ENCODE data around the gene BAAT.
"Not testable (repeated sequence)": the region's sequence is repeated elsewhere in the genome, so short reads cannot be mapped to it uniquely, and the experiment has no call there.

Gene BAAT

DNA sequence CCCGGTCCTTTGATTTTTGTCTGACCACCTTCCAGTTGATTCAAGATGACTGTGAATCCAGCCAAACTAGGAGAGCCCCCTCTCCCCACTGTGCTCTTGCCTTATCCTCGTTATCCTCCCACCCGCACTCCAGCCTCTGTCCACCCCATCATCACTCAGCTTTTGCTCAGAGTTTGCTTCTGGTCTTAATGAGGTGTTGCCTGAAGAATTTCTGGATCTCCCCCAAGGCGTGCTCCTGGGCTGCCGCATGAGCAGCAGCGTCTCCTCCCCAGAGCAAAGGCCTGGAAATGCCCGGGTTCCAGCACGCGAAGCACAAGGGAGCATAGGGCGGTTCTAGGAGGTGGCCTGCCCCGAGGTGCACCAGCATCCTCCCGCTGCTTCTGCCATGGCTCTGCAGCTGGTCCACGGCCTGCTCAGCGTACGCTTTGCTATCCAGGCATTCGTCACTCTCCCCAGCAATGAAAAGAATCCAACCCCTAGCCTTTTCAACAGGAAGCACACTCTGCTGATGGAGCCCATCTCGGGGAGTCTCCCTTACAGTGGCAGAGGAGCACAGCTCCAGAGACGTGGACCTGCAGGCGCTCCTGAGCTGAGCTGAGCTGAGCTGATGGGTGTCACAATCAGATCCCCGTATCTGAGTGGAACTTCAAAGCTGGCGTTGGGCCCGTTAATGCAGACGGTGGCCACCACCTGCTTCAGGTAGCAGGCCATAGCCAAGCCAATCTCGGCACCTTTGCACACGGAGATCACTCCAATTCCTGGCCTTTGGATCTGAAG is 50.7 kb downstream of the BAAT start:
- Histone ChIP-seq H2AFZ (ENCODE audit: low read depth) (no peak overlapping the region), H3K79me2 (ENCODE audit: insufficient read depth, low read depth) (no peaks in the 10 kb centered on the region), H3K9ac (no peak overlapping the region), H3K4me1 (ENCODE audit: low read depth, poor library complexity, severe bottlenecking) (no peaks in the 10 kb centered on the region), H3K27me3 (ENCODE audit: insufficient read depth, low read depth) (no peaks in the 10 kb centered on the region), H3K4me2 (no peak overlapping the region), H4K20me1 (ENCODE audit: insufficient read depth) (no peaks in the 10 kb centered on the region), H3K36me3 (ENCODE audit: insufficient read depth) (no peaks in the 10 kb centered on the region), H3K4me3 (IDR thresholded peaks at IDR 0.05; ENCODE audit: insufficient read depth, low read depth, low read length) (no peak overlapping the region), H3K27ac (no peak overlapping the region)
- TF ChIP-seq, protein P1, sequence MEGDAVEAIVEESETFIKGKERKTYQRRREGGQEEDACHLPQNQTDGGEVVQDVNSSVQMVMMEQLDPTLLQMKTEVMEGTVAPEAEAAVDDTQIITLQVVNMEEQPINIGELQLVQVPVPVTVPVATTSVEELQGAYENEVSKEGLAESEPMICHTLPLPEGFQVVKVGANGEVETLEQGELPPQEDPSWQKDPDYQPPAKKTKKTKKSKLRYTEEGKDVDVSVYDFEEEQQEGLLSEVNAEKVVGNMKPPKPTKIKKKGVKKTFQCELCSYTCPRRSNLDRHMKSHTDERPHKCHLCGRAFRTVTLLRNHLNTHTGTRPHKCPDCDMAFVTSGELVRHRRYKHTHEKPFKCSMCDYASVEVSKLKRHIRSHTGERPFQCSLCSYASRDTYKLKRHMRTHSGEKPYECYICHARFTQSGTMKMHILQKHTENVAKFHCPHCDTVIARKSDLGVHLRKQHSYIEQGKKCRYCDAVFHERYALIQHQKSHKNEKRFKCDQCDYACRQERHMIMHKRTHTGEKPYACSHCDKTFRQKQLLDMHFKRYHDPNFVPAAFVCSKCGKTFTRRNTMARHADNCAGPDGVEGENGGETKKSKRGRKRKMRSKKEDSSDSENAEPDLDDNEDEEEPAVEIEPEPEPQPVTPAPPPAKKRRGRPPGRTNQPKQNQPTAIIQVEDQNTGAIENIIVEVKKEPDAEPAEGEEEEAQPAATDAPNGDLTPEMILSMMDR (conservative IDR thresholded peaks at IDR 0.05; ENCODE audit: low read depth, low read length): no peak

DNA sequence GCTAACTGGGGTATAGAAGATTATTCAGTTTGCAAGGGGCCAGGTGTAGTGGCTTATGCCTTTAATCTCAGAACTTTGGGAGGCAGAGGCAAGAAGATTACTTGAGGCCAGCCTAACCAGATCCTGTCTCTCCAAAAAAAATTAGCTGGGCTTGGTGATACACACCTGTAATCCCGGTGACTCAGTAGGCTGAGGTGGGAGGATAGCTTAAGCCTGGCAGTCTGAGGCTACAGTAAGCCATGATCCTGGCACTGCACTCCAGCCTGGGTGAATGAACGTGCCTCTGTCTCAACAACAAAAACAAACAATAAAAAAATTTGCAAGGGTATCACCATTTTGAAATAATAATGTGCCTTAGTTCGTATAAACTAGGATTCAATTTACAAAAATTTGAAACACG is 51.3 kb downstream of the BAAT start:
- H4K20me1 ChIP-seq (ENCODE audit: insufficient read depth): no peaks in the 10 kb centered on the region
- no peak overlapping the region for H3K4me2 ChIP-seq
- H3K27me3 ChIP-seq (ENCODE audit: insufficient read depth, low read depth): no peaks in the 10 kb centered on the region
- H3K79me2 ChIP-seq (ENCODE audit: insufficient read depth, low read depth): no peaks in the 10 kb centered on the region
- TF ChIP-seq, protein P1 (conservative IDR thresholded peaks at IDR 0.05; ENCODE audit: low read depth, low read length): no peak
- H3K27ac ChIP-seq: no peak overlapping the region
- no peak overlapping the region for H3K4me3 ChIP-seq (IDR thresholded peaks at IDR 0.05; ENCODE audit: insufficient read depth, low read depth, low read length)
- no peaks in the 10 kb centered on the region for H3K4me1 ChIP-seq (ENCODE audit: low read depth, poor library complexity, severe bottlenecking)
- no peak overlapping the region for H2AFZ ChIP-seq (ENCODE audit: low read depth)
- H3K9ac ChIP-seq: no peak overlapping the region
- H3K36me3 ChIP-seq (ENCODE audit: insufficient read depth): no peaks in the 10 kb centered on the region

- H3K27me3 ChIP-seq (ENCODE audit: insufficient read depth, low read depth): no peaks in the 10 kb centered on the region
- TF ChIP-seq, protein P1 (conservative IDR thresholded peaks at IDR 0.05; ENCODE audit: low read depth, low read length): no peak
- no peaks in the 10 kb centered on the region for H3K36me3 ChIP-seq (ENCODE audit: insufficient read depth)
- H3K9ac ChIP-seq: no peak overlapping the region
- H3K27ac ChIP-seq: no peak overlapping the region
- no peaks in the 10 kb centered on the region for H3K4me1 ChIP-seq (ENCODE audit: low read depth, poor library complexity, severe bottlenecking)
- H3K4me3 ChIP-seq (IDR thresholded peaks at IDR 0.05; ENCODE audit: insufficient read depth, low read depth, low read length): no peak overlapping the region
- no peak overlapping the region for H2AFZ ChIP-seq (ENCODE audit: low read depth)
- no peaks in the 10 kb centered on the region for H3K79me2 ChIP-seq (ENCODE audit: insufficient read depth, low read depth)
- H3K4me2 ChIP-seq: no peak overlapping the region
- no peaks in the 10 kb centered on the region for H4K20me1 ChIP-seq (ENCODE audit: insufficient read depth)
These were observed 52.4 kb downstream of the BAAT start for GRCh38 chr9:101332362-101332761.

DNA sequence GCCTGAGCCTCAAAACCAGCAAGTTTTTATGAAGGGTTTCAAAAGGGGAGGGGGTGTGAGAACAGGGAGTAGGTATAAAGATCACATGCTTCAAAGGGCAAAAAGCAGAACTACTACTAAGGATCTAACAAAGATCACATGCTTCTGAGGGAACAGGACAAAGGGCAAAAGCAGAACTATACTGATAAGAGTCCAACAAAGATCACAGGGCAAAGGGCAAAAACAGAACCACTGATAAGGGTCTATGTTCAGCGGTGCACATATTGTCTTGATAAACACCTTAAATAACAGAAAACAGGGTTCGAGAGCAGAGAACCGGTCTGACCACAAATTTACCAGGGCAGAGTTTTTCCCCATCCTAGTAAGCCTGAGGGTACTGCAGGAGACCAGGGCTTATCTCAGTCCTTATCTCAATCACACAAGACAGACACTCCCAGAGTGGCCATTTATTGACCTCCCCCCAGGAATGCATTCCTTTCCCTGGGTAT is 57.3 kb downstream of the BAAT start:
- not testable (repeated sequence) for H3K9ac ChIP-seq; H3K27ac ChIP-seq; H3K79me2 ChIP-seq (ENCODE audit: insufficient read depth, low read depth); H3K36me3 ChIP-seq (ENCODE audit: insufficient read depth); H3K4me2 ChIP-seq; H3K4me1 ChIP-seq (ENCODE audit: low read depth, poor library complexity, severe bottlenecking); H3K4me3 ChIP-seq (IDR thresholded peaks at IDR 0.05; ENCODE audit: insufficient read depth, low read depth, low read length); H3K27me3 ChIP-seq (ENCODE audit: insufficient read depth, low read depth); H4K20me1 ChIP-seq (ENCODE audit: insufficient read depth); H2AFZ ChIP-seq (ENCODE audit: low read depth)

DNA sequence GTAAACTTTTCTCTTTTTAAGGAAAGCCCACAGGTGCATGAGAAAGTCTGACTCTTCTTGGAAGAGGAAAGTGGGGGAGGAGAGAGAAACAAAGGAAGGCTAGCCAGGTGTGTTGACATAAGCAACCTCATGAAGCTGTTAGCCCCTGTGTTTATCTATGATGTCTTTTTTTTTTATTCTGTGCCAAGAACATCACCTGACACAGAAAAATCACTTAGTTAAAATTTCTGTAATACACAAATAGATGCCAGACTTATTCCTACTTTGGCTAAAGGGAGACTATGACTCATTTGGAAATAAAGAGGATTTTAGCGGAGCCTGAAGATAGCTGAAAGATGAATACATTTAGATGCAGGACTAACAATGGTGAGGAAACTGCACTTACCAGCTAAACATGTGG is 58.3 kb downstream of the BAAT start:
- TF ChIP-seq, protein P1 (conservative IDR thresholded peaks at IDR 0.05; ENCODE audit: low read depth, low read length): no peak
- no peak overlapping the region for H3K4me3 ChIP-seq (IDR thresholded peaks at IDR 0.05; ENCODE audit: insufficient read depth, low read depth, low read length)

More for the DNA sequence above, 58.3 kb downstream of the BAAT start:
- Histone ChIP-seq H2AFZ (ENCODE audit: low read depth) (no peak overlapping the region), H4K20me1 (ENCODE audit: insufficient read depth) (no peaks in the 10 kb centered on the region), H3K27me3 (ENCODE audit: insufficient read depth, low read depth) (no peaks in the 10 kb centered on the region), H3K9ac (no peak overlapping the region), H3K4me1 (ENCODE audit: low read depth, poor library complexity, severe bottlenecking) (no peaks in the 10 kb centered on the region), H3K79me2 (ENCODE audit: insufficient read depth, low read depth) (no peaks in the 10 kb centered on the region), H3K27ac (no peak overlapping the region), H3K4me2 (no peak overlapping the region), H3K36me3 (ENCODE audit: insufficient read depth) (no peaks in the 10 kb centered on the region)

All from KMS-11 (cell line).